LNCaP clone FGC (cell line): Measurements from ENCODE around the gene APOB.

Experiments
- DNase-seq: peaks from one replicate; pipeline ENCODE4 v3.0.0-alpha.2; 2011; ENCODE audit warnings: low read depth
- H3K4me3 ChIP-seq: 2 replicates; pipeline ENCODE4 v1.5.1; 2011; ENCODE audit warnings: mild to moderate bottlenecking, low read depth, low read length, control low read depth
- TF ChIP-seq, protein P1 (sequence below): IDR thresholded peaks from 2 replicates; pipeline ENCODE4 v1.5.1; 2012; ENCODE audit warnings: mild to moderate bottlenecking; ENCODE audit not compliant: control insufficient read depth, insufficient read depth; ENCODE audit errors: extremely low read depth

Gene APOB

DNA sequence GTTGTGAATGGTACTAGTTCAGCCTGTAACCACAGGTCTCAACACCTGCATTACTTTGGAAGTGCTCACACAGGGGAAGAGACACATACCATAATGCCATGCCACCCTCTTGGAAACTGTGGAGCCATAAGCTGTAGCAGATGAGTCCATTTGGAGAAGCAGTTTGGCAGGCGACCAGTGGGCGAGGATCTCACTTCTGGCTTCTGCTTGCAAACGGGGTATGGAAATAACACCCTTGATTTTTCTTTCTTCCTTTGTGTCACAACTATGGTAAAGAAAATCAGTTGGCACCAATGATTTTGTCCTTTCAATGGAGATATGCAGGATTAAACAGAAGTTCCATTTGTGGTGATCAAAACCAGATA, 28.6 kb downstream of the APOB start:
- no peak overlapping the region for H3K4me3 ChIP-seq
- TF ChIP-seq, protein P1, sequence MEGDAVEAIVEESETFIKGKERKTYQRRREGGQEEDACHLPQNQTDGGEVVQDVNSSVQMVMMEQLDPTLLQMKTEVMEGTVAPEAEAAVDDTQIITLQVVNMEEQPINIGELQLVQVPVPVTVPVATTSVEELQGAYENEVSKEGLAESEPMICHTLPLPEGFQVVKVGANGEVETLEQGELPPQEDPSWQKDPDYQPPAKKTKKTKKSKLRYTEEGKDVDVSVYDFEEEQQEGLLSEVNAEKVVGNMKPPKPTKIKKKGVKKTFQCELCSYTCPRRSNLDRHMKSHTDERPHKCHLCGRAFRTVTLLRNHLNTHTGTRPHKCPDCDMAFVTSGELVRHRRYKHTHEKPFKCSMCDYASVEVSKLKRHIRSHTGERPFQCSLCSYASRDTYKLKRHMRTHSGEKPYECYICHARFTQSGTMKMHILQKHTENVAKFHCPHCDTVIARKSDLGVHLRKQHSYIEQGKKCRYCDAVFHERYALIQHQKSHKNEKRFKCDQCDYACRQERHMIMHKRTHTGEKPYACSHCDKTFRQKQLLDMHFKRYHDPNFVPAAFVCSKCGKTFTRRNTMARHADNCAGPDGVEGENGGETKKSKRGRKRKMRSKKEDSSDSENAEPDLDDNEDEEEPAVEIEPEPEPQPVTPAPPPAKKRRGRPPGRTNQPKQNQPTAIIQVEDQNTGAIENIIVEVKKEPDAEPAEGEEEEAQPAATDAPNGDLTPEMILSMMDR = no peak
- DNase-seq = no peak

DNA sequence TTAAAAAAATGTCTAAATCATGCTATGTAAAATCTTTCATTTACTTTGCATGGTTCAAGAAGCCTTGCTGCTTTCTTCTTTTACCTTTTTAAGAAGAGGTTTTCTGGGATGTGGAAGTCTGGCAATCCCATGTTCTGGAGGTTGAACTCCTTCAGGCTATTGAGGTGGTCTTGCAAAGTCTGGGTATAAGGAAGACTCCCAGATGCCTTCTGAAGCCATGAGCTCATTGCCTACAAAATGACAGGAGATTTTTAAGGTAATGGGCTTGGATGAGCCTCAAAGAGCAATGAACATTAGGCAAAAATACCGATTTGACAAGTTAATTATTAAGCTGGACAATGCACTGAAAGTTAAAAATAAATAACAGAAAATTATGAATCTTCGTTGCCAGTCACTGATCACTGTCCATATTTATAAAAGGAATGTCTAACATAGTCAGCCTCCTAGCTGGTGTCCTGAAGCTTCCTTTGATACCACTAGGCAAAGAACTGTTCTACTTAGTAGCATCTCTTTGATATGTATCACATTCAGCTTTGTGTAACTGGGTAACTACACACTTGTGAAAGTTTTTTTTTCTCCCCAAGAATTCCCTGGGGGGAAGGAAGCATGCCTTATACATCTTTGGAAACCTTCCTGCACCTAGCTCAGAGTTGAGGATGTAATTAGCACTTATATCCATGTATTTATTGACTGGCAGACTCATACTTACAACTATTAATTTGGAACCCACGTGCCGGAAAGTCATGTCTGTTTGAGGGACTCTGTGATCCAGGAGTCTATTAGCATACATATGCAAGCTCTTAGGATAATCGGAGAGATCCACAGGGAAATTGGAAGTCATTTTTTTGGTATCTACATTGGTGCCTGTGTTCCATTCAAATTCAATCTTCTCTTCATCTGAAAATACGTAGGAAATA, 29.3 kb downstream of the APOB start:
- H3K4me3 ChIP-seq = no peak overlapping the region
- DNase-seq = no peak
- TF ChIP-seq, protein P1 = no peak

DNA sequence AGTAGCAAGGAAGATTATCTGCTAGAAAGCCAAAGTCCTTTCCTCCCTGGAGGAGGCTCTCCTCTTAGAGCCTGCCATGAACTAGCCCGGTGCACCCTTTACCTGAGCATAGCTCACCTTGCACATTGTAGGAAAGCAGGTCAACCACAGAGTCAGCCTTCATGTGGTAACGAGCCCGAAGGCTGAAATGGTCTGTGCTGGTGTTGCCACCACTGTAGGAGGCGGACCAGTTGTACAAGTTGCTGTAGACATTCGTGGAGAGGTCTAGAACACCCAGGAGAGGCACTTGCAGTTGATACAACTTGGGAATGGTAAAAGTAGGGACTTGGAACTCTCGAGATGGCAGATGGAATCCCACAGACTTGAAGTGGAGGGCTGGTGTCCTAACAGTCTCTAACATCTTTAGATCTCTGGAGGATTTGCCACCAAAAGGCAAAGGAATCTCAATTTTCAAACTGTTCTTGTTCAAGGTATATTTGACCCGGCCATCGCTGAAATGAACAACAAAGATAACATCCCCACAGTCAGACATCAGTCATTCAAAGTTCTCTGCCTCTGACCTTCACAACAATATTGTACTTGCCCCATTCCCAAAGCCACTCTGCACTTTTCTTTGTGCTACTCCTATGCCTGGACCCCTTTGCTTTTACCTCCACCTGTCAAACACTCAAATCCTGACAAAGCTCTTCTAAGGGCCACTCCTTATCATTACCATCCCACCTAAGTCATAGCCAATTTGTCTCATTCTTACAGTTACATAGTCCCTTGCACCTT, 30.6 kb downstream of the APOB start:
- no peak overlapping the region for H3K4me3 ChIP-seq
- TF ChIP-seq, protein P1 = no peak
- no peak for DNase-seq

DNA sequence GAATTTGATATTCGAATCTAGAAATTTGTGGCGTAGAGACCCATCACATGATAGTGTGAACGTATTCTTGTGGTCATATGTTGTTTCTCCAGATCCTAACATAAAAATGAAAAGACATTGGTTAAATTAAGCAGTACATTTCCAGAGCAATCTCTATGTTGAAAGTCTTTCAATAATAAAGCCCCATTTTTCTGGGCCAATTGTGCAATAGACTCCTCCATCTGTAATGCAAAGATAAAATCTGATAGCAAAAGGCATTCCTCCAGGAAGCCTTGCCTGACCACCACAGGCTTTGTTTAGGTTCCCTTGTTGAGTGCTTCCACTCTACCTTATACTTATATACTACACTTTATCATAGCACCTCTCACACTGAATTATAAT, 31.3 kb downstream of the APOB start:
- no peak for DNase-seq
- TF ChIP-seq, protein P1 = no peak
- no peak overlapping the region for H3K4me3 ChIP-seq

DNA sequence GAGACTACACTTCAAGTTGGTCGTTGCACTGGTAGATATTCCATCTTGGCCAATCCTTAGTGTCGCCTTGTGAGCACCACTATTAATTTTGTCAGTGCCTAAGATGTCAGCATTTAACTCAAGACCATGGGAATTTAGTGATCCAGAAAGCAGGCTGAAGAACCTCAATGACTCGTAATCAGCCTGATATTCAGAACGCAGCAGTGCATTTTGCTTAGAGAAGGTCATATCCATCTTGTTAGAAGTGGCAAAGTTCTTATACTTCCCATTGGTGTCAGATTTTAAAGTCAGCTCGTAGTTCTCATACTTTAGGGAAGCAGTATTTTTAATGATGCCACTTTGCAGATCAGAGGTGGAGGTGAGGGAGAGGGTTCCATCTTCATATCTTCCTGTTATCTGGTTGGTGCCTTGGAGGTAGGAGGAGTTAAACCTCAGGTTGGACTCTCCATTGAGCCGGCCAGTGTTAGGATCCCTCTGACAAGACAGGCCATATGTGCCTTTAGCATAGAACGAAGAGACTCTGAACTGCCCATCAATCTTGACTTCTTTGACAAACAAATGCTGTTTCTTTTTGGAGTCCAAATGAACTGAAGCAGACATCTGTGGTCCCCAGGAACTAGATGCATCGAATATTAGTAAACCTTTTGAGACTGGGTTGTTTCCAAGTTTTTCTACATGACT, 31.9 kb downstream of the APOB start:
- TF ChIP-seq, protein P1 = no peak
- no peak for DNase-seq

DNA sequence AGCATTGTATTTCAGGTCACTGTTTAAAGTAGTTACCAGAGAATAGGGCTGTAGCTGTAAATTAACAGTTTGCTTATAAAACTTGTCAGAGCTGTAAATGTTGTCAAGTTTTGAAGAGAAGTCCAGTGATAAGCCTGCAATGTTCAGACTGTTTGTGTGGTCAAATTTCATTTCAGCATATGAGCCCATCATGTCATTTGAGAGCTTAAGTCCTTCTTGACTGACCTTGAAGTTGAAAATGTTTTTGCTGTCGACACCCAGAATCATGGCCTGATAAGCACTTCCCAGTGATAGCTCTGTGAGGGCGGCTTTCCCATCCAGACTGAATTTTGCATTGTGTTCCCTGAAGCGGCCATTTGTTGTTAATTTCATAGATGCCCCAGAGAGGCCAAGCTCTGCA, 32.4 kb downstream of the APOB start:
- H3K4me3 ChIP-seq = no peak overlapping the region

More for the DNA sequence above, 31.9 kb downstream of the APOB start:
- no peak overlapping the region for H3K4me3 ChIP-seq

More for the DNA sequence above, 32.4 kb downstream of the APOB start:
- TF ChIP-seq, protein P1 = no peak
- no peak for DNase-seq
